ENCODE results near the gene SSH2. TPM values are rescaled to one million over a fixed set of nuclear protein-coding genes. Genes with fewer than 3 reads are reported as not detected.
A peak's percentile ranks its signal among the peaks of the same experiment; 100 is the strongest.

Gene SSH2
- total RNA-seq, 1 donor from 2014 or later, result 10.7 TPM

GRCh38 chr17:29591737-29592608 is 338.1 kb downstream of the SSH2 start:
- peak in 1 of 2 donors; percentile 79 for DNase-seq (ENCODE audit: low read depth in 2 of 2)

- peak; percentile 52 to 93 for DNase-seq (ENCODE audit: low read depth in 2 of 2)
Observed at GRCh38 chr17:29591146-29591736, 338.8 kb downstream of the SSH2 start.

- DNase-seq (ENCODE audit: low read depth in 2 of 2), result peak in 1 of 2 donors; percentile 53
Observed at GRCh38 chr17:29590411-29591145, 339.4 kb downstream of the SSH2 start.

GRCh38 chr17:29589524-29590410 is 340.3 kb downstream of the SSH2 start, which contains the start of gene GIT1:
TSS of gene GIT1 (minus strand) at chr17:29589648. CDS start at chr17:29589378, 270 bp downstream.
- peak; percentile 87 to 92 for DNase-seq (ENCODE audit: low read depth in 2 of 2)

- peak; percentile 37 to 43 for DNase-seq (ENCODE audit: low read depth in 2 of 2)
Observed at GRCh38 chr17:29588562-29589411, 341.2 kb downstream of the SSH2 start.

- DNase-seq (ENCODE audit: low read depth in 2 of 2), result peak in 1 of 2 donors; percentile 49
Observed at GRCh38 chr17:29588017-29588561, 341.9 kb downstream of the SSH2 start.

- no peak for DNase-seq (ENCODE audit: low read depth in 2 of 2)
Observed at GRCh38 chr17:29587591-29587990, 342.4 kb downstream of the SSH2 start.

- DNase-seq (ENCODE audit: low read depth in 2 of 2), result no peak
Observed at GRCh38 chr17:29586676-29587469, 343.2 kb downstream of the SSH2 start.

- DNase-seq (ENCODE audit: low read depth in 2 of 2), result peak; percentile 74 to 86
Observed at GRCh38 chr17:29585080-29585751, 344.8 kb downstream of the SSH2 start.

GRCh38 chr17:29584452-29585079 is 345.5 kb downstream of the SSH2 start:
- peak in 1 of 2 donors; percentile 24 for DNase-seq (ENCODE audit: low read depth in 2 of 2)

- DNase-seq (ENCODE audit: low read depth in 2 of 2), result no peak
Observed at GRCh38 chr17:29583324-29584248, 346.4 kb downstream of the SSH2 start.

- DNase-seq (ENCODE audit: low read depth in 2 of 2), result no peak
Observed at GRCh38 chr17:29582772-29583171, 347.3 kb downstream of the SSH2 start.

GRCh38 chr17:29582254-29582765 is 347.7 kb downstream of the SSH2 start:
- no peak for DNase-seq (ENCODE audit: low read depth in 2 of 2)

- no peak for DNase-seq (ENCODE audit: low read depth in 2 of 2)
Observed at GRCh38 chr17:29581583-29582253, 348.3 kb downstream of the SSH2 start.

- peak; percentile 90 to 92 for DNase-seq (ENCODE audit: low read depth in 2 of 2)
Observed at GRCh38 chr17:29579866-29580771, 349.9 kb downstream of the SSH2 start.
